Effector memory CD8-positive, alpha-beta T cell (primary cell): ENCODE data around the gene ZKSCAN8.
A peak's percentile ranks its signal among the peaks of the same experiment; 100 is the strongest.

ENCODE experiments used
- ATAC-seq: fragments of 150-1000 bp; cut with Tn5 transposase; replicated peaks from 2 replicates; pipeline ENCODE4 v1.10.0; 2021; ENCODE audit warnings: mild to moderate bottlenecking, moderate library complexity
- DNase-seq, 3 experiments: peaks; one replicate each; pipeline ENCODE4 v3.0.0; 2021
- H3K27ac Mint-ChIP-seq, 2 donors: one replicate each; pipeline ENCODE4 v1.8.0; 2022; ENCODE audit warnings: mild to moderate bottlenecking in 2 of 2, mixed read lengths in 2 of 2, moderate library complexity in 2 of 2
- H3K27me3 Mint-ChIP-seq, 2 donors: one replicate each; pipeline ENCODE4 v1.8.0; 2022; ENCODE audit warnings: mixed read lengths in 2 of 2
- H3K36me3 Mint-ChIP-seq: one replicate; pipeline ENCODE4 v1.8.0; 2022; ENCODE audit warnings: mild to moderate bottlenecking, moderate library complexity, mixed read lengths; ENCODE audit not compliant: insufficient read depth
- H3K4me1 Mint-ChIP-seq, 2 donors: one replicate each; pipeline ENCODE4 v1.8.0; 2022; ENCODE audit warnings: low read depth in 2 of 2, mixed read lengths in 2 of 2
- H3K4me3 Mint-ChIP-seq, 2 donors: one replicate each; pipeline ENCODE4 v1.8.0; 2022; ENCODE audit warnings: mild to moderate bottlenecking in 2 of 2, mixed read lengths in 2 of 2, moderate library complexity in 2 of 2
- H3K9me3 Mint-ChIP-seq, 2 donors: one replicate each; pipeline ENCODE4 v1.8.0; 2022; ENCODE audit warnings: mixed read lengths in 2 of 2

Gene ZKSCAN8

GRCh38 chr6:28124350-28124970 lies 17.2 kb upstream of the ZKSCAN8 start, which contains the start of gene ZSCAN16:
Gene ZSCAN16 (plus strand): TSS chr6:28124609. CDS start chr6:28125444, 835 bp downstream.
- H3K36me3 Mint-ChIP-seq: peaks cover 38% of the 10 kb centered on the region
- H3K27me3 Mint-ChIP-seq: no peaks in the 10 kb centered on the region
- peak; percentile 86 for ATAC-seq
- no peaks in the 10 kb centered on the region for H3K9me3 Mint-ChIP-seq
- H3K27ac Mint-ChIP-seq: peak within 1 kb of the TSS; percentile 96 to 97
- peak within 1 kb of the TSS; percentile 92 for H3K4me3 Mint-ChIP-seq
- DNase-seq: peak; percentile 68 to 77 (median 69)
- H3K4me1 Mint-ChIP-seq: peaks cover 26 to 48% of the 10 kb centered on the region in 2 donors

- DNase-seq (no peak), ATAC-seq (peak; percentile 67)
- Mint-ChIP-seq H3K27me3 (no peaks in the 10 kb centered on the region), H3K4me1 (peaks cover 26 to 52% of the 10 kb centered on the region in 2 donors), H3K4me3 (peak overlapping the region; percentile 92), H3K36me3 (peaks cover 36% of the 10 kb centered on the region), H3K9me3 (no peaks in the 10 kb centered on the region), H3K27ac (peak overlapping the region; percentile 96 to 97)
These were observed 16.7 kb upstream of the ZKSCAN8 start for GRCh38 chr6:28124971-28125353.

- Mint-ChIP-seq H3K27ac (peak overlapping the region; percentile 96 to 97), H3K9me3 (no peaks in the 10 kb centered on the region), H3K4me1 (peaks cover 26 to 52% of the 10 kb centered on the region in 2 donors), H3K4me3 (peak overlapping the region; percentile 92), H3K27me3 (no peaks in the 10 kb centered on the region), H3K36me3 (peaks cover 31% of the 10 kb centered on the region)
- DNase-seq (no peak), ATAC-seq (no peak)
These were observed 16.3 kb upstream of the ZKSCAN8 start for GRCh38 chr6:28125401-28125800.

- Mint-ChIP-seq H3K27ac (peak overlapping the region; percentile 6 to 73), H3K4me1 (peaks cover 36 to 64% of the 10 kb centered on the region in 2 donors), H3K4me3 (no peak overlapping the region), H3K36me3 (peaks cover 23% of the 10 kb centered on the region), H3K27me3 (no peaks in the 10 kb centered on the region), H3K9me3 (no peaks in the 10 kb centered on the region)
- DNase-seq (peak in 1 of 3 experiments; percentile 18), ATAC-seq (no peak)
These were observed 7.7 kb upstream of the ZKSCAN8 start for GRCh38 chr6:28134015-28134414.

- H3K27ac Mint-ChIP-seq: peak overlapping the region in 1 of 2 donors; percentile 73
- DNase-seq: no peak
- H3K4me3 Mint-ChIP-seq: no peak overlapping the region
- no peak for ATAC-seq
- H3K9me3 Mint-ChIP-seq: no peaks in the 10 kb centered on the region
- H3K4me1 Mint-ChIP-seq: peaks cover 35 to 57% of the 10 kb centered on the region in 2 donors
- peaks cover 23% of the 10 kb centered on the region for H3K36me3 Mint-ChIP-seq
- H3K27me3 Mint-ChIP-seq: no peaks in the 10 kb centered on the region
These were observed 7.0 kb upstream of the ZKSCAN8 start for GRCh38 chr6:28134716-28135115.

- H3K36me3 Mint-ChIP-seq: peaks cover 23% of the 10 kb centered on the region
- peaks cover 38 to 58% of the 10 kb centered on the region in 2 donors for H3K4me1 Mint-ChIP-seq
- H3K27me3 Mint-ChIP-seq: no peaks in the 10 kb centered on the region
- H3K4me3 Mint-ChIP-seq: peak overlapping the region; percentile 94 to 97
- no peaks in the 10 kb centered on the region for H3K9me3 Mint-ChIP-seq
- no peak for DNase-seq
- no peak for ATAC-seq
- peak overlapping the region; percentile 99 to 100 for H3K27ac Mint-ChIP-seq
These were observed 6.3 kb upstream of the ZKSCAN8 start for GRCh38 chr6:28135393-28135792.

- Mint-ChIP-seq H3K4me3 (peak overlapping the region; percentile 94 to 97), H3K27me3 (no peaks in the 10 kb centered on the region), H3K4me1 (peaks cover 48 to 64% of the 10 kb centered on the region in 2 donors)
These were observed 4.8 kb upstream of the ZKSCAN8 start for GRCh38 chr6:28136585-28137504.

GRCh38 chr6:28137505-28137981 lies 4.1 kb upstream of the ZKSCAN8 start:
- peak in 1 of 3 experiments; percentile 19 for DNase-seq
- Mint-ChIP-seq H3K9me3 (no peaks in the 10 kb centered on the region), H3K4me1 (peaks cover 50 to 70% of the 10 kb centered on the region in 2 donors), H3K36me3 (peaks cover 22% of the 10 kb centered on the region), H3K27me3 (no peaks in the 10 kb centered on the region), H3K27ac (peak overlapping the region; percentile 99 to 100), H3K4me3 (peak overlapping the region; percentile 94 to 97)
- peak; percentile 55 for ATAC-seq

More at GRCh38 chr6:28136585-28137504, 4.8 kb upstream of the ZKSCAN8 start:
- peaks cover 22% of the 10 kb centered on the region for H3K36me3 Mint-ChIP-seq
- peak overlapping the region; percentile 99 to 100 for H3K27ac Mint-ChIP-seq
- ATAC-seq (peak; percentile 51), DNase-seq (peak; percentile 68 to 77 (median 69))
- no peaks in the 10 kb centered on the region for H3K9me3 Mint-ChIP-seq

GRCh38 chr6:28139860-28140543 lies 1.7 kb upstream of the ZKSCAN8 start:
- Mint-ChIP-seq H3K36me3 (peaks cover 22% of the 10 kb centered on the region), H3K9me3 (no peaks in the 10 kb centered on the region), H3K27me3 (no peaks in the 10 kb centered on the region), H3K4me1 (peaks cover 45 to 66% of the 10 kb centered on the region in 2 donors), H3K27ac (peak overlapping the region; percentile 97 to 98), H3K4me3 (peak overlapping the region; percentile 95 to 97)
- ATAC-seq (no peak), DNase-seq (no peak)

- peaks cover 40 to 67% of the 10 kb centered on the region in 2 donors for H3K4me1 Mint-ChIP-seq
- H3K27ac Mint-ChIP-seq: peak overlapping the region; percentile 97 to 98
- DNase-seq (no peak), ATAC-seq (no peak)
- H3K4me3 Mint-ChIP-seq: peak overlapping the region; percentile 95 to 97
- no peaks in the 10 kb centered on the region for H3K27me3 Mint-ChIP-seq
- H3K9me3 Mint-ChIP-seq: no peaks in the 10 kb centered on the region
- H3K36me3 Mint-ChIP-seq: peaks cover 22% of the 10 kb centered on the region
These were observed 1.1 kb upstream of the ZKSCAN8 start for GRCh38 chr6:28140616-28141015.

- Mint-ChIP-seq H3K9me3 (no peaks in the 10 kb centered on the region), H3K4me3 (peak overlapping the region; percentile 95 to 97), H3K27ac (peak overlapping the region; percentile 97 to 98), H3K36me3 (peaks cover 14% of the 10 kb centered on the region), H3K4me1 (peaks cover 31 to 55% of the 10 kb centered on the region in 2 donors), H3K27me3 (no peaks in the 10 kb centered on the region)
- no peak for DNase-seq
- ATAC-seq: no peak
These were observed 763 bp downstream of the ZKSCAN8 start for GRCh38 chr6:28142446-28142845.

- Mint-ChIP-seq H3K36me3 (peaks cover 34% of the 10 kb centered on the region), H3K9me3 (no peaks in the 10 kb centered on the region), H3K27ac (no peak overlapping the region), H3K27me3 (no peaks in the 10 kb centered on the region), H3K4me3 (no peak overlapping the region), H3K4me1 (peaks cover 29 to 48% of the 10 kb centered on the region in 2 donors)
- ATAC-seq (no peak), DNase-seq (no peak)
These were observed 3.5 kb downstream of the ZKSCAN8 start for GRCh38 chr6:28145231-28145630.

- Mint-ChIP-seq H3K4me1 (peaks cover 7% of the 10 kb centered on the region in 2 donors), H3K27ac (peak overlapping the region in 1 of 2 donors; percentile 22), H3K4me3 (no peak overlapping the region), H3K36me3 (peaks cover 72% of the 10 kb centered on the region), H3K27me3 (no peaks in the 10 kb centered on the region), H3K9me3 (no peaks in the 10 kb centered on the region)
- ATAC-seq: no peak
- no peak for DNase-seq
These were observed 10.8 kb downstream of the ZKSCAN8 start for GRCh38 chr6:28152531-28152930.
